ENCODE data around the gene GNAS-AS1.

DNA sequence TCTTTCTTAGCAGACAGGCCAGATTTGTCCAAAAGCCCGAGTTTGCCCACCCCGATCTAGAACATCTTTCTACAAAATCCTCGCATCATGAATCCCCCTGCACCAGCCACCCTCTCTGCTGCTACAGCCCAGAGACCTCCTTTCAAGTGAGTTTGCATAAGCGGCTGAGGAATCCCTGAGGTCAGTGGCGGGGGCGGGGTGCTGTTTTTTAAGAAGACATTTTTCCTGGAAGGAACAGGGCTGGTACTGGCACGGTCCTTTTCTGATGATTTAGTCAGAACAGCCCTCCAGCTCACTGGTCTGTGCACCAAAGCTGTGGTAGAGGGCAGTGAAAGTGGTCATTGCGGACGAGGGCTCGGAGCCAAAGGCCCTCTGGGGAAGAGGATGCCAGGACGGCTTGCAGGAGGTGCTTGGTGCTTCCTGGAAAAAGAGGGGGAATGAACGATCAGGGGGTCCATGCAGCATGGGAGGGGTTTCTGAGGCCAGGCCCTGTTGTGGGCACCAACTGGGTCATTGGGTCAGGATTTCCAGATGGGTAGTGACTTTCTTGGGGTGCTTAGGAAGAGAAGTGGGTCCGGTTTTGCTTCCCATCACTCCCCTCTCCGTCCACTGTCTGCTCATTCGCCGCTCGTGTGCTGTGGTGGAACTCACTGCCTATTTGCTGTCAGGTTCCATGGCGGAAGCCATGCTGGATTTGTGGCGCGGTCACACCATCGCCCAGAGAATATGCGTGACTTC is 50.4 kb downstream of the GNAS-AS1 start:
- no peak for TF ChIP-seq SUZ12 (IDR thresholded peaks at IDR 0.05; ENCODE audit: extremely low read depth, insufficient read depth, insufficient read length)
- TF ChIP-seq YY1 (IDR thresholded peaks at IDR 0.05; ENCODE audit: insufficient read depth, insufficient read length), result no peak

Measured in NT2/D1 (cell line).